ENCODE measurements around the gene NYAP2. TPM values are rescaled to one million over a fixed set of nuclear protein-coding genes. Genes with fewer than 3 reads are reported as not detected.

Gene NYAP2
- total RNA-seq, 1 donor from 2014 or later = not detected

- H3K4me3 ChIP-seq = no peak overlapping the region
- no peaks in the 10 kb centered on the region for H3K9me3 ChIP-seq (replicated peaks)
- H3K27ac ChIP-seq (replicated peaks) = no peak overlapping the region
- no peaks in the 10 kb centered on the region for H3K4me1 ChIP-seq
- H3K27me3 ChIP-seq (ENCODE audit: low read depth) = no peaks in the 10 kb centered on the region
- no peak for TF ChIP-seq CTCF (IDR thresholded peaks at IDR 0.05; ENCODE audit: borderline replicate concordance)
- no peaks in the 10 kb centered on the region for H3K36me3 ChIP-seq
- intact Hi-C loops (cut with micrococcal nuclease) = no loop called here
- no peak for DNase-seq
Observed at GRCh38 chr2:225367482-225367881, 32.0 kb upstream of the NYAP2 start.

DNA sequence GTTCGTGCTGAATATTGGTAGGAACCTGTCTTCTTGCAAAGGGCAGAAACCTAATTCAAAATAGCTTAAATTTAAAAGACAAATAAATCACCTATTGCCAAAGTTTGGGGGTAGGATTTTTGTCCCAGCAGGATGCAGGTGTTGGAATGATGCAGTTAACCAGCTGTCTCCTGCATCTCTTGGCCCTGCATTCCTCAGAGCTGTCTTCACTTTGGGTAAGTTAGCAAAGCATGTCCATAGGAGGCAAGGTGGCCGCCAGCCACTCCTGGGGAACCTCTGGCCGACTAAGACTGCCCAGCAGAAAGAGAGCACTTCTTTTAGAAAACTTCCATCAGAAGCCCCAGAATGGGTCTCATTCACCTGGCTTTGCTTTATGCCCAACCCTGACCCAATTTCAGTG lies 20.5 kb upstream of the NYAP2 start:
- Histone ChIP-seq H3K27me3 (ENCODE audit: low read depth) (no peaks in the 10 kb centered on the region), H3K4me1 (no peaks in the 10 kb centered on the region), H3K9me3 (replicated peaks) (no peaks in the 10 kb centered on the region), H3K27ac (replicated peaks) (no peak overlapping the region), H3K36me3 (no peaks in the 10 kb centered on the region), H3K4me3 (no peak overlapping the region)
- intact Hi-C loops (cut with micrococcal nuclease) = no loop called here
- no peak for TF ChIP-seq CTCF (IDR thresholded peaks at IDR 0.05; ENCODE audit: borderline replicate concordance)
- DNase-seq = no peak

DNA sequence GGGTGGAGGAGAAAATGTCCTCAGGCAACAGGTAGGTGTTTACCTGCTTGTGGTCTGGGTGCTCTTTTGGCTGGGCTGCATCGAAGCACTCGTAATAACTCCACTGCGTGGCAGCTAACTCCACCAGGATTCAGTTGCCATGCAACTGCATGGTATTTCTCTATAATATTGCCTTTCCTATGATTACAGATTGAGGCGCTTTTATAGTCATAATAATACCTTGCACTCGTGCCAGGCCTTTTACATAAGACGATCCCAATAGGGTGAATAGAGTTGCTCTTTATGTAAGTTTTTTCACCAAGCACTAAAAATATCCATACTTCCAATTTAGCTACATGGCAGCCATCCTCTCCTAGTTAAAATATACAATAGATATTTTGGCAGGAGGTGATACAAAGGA lies 19.7 kb upstream of the NYAP2 start:
- no peak overlapping the region for H3K4me3 ChIP-seq
- no peaks in the 10 kb centered on the region for H3K27me3 ChIP-seq (ENCODE audit: low read depth)
- H3K9me3 ChIP-seq (replicated peaks) = no peaks in the 10 kb centered on the region
- TF ChIP-seq CTCF (IDR thresholded peaks at IDR 0.05; ENCODE audit: borderline replicate concordance) = no peak
- H3K27ac ChIP-seq (replicated peaks) = no peak overlapping the region
- intact Hi-C loops (cut with micrococcal nuclease) = no loop called here
- no peak for DNase-seq
- H3K36me3 ChIP-seq = no peaks in the 10 kb centered on the region
- no peaks in the 10 kb centered on the region for H3K4me1 ChIP-seq

GRCh38 chr2:225381609-225382008 lies 17.9 kb upstream of the NYAP2 start:
- Histone ChIP-seq H3K4me3 (no peak overlapping the region), H3K36me3 (no peaks in the 10 kb centered on the region), H3K4me1 (no peaks in the 10 kb centered on the region), H3K9me3 (replicated peaks) (no peaks in the 10 kb centered on the region), H3K27me3 (ENCODE audit: low read depth) (no peaks in the 10 kb centered on the region), H3K27ac (replicated peaks) (no peak overlapping the region)
- no peak for TF ChIP-seq CTCF (IDR thresholded peaks at IDR 0.05; ENCODE audit: borderline replicate concordance)
- intact Hi-C loops (cut with micrococcal nuclease) = no loop called here
- no peak for DNase-seq

DNA sequence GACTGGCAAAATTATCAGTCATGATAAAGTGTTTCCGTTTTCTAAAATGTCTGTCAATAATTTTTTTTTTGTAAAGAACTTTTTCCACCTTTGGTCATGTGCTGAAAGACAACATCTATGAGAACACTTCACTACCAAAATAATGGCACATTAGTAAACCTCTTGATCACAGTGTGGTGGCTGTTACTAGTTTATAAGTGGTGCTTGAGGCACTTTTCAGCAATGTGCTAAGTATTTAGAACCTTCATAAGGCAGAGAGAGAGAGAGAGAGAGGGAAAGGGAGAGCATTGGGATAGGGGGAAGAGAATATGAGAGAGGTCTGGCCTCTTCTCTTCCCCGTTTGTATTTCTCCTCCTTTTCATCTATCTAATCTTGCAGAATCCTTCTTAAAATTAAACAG lies 1.1 kb upstream of the NYAP2 start:
- Histone ChIP-seq H3K27me3 (ENCODE audit: low read depth) (no peaks in the 10 kb centered on the region), H3K27ac (replicated peaks) (no peak overlapping the region), H3K4me1 (no peaks in the 10 kb centered on the region), H3K4me3 (no peak overlapping the region), H3K9me3 (replicated peaks) (no peaks in the 10 kb centered on the region), H3K36me3 (no peaks in the 10 kb centered on the region)
- DNase-seq = no peak
- no peak for TF ChIP-seq CTCF (IDR thresholded peaks at IDR 0.05; ENCODE audit: borderline replicate concordance)
- intact Hi-C loops (cut with micrococcal nuclease) = no loop called here

DNA sequence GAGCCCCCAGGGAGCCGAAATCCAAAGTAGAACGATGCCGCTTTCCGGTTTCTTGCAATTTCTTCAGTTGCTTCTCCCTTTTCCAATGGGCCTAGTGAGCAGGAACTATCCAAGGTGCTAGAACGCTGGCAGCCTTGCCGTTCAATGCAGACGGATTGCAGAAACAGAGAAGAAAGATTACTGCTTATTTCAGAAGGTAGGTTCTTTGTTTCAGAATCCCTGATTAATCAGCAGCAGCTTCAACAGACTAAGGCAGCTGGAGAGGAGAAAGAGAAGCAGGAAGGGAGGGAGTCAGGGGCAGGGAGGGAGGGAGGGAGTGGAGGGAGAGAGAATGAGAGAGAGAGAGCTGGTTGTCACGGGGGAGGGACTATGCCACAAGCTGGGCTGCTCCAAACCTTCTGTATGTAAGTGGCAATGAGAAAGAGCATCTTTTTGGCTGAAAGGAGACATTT lies 576 bp downstream of the NYAP2 start:
- no peak for DNase-seq
- no peaks in the 10 kb centered on the region for H3K27me3 ChIP-seq (ENCODE audit: low read depth)
- no peak overlapping the region for H3K27ac ChIP-seq (replicated peaks)
- no peak for TF ChIP-seq CTCF (IDR thresholded peaks at IDR 0.05; ENCODE audit: borderline replicate concordance)
- no peaks in the 10 kb centered on the region for H3K9me3 ChIP-seq (replicated peaks)
- no peaks in the 10 kb centered on the region for H3K4me1 ChIP-seq
- no peak overlapping the region for H3K4me3 ChIP-seq
- intact Hi-C loops (cut with micrococcal nuclease) = no loop called here
- H3K36me3 ChIP-seq = no peaks in the 10 kb centered on the region
